HepG2 (cell line): Measurements from ENCODE around the gene MARF1. TPM values are rescaled to one million over a fixed set of nuclear protein-coding genes. Genes with fewer than 3 reads are reported as not detected.

Experiments used
- BRD4 ChIP-seq: sonication (generic); formaldehyde crosslinking; IDR thresholded peaks from 2 replicates; pipeline ENCODE4 v1.4.0; 2020; ENCODE audit warnings: missing genetic modification reagents
- HOXA5 ChIP-seq: sonication (generic); formaldehyde crosslinking; IDR thresholded peaks from 2 replicates; pipeline ENCODE4 v1.4.0; 2020; ENCODE audit warnings: missing genetic modification reagents
- KDM4B ChIP-seq: sonication (generic); formaldehyde crosslinking; IDR thresholded peaks from 2 replicates; pipeline ENCODE4 v1.4.0; 2020; ENCODE audit warnings: missing genetic modification reagents
- KDM5B ChIP-seq: sonication (generic); formaldehyde crosslinking; IDR thresholded peaks from 2 replicates; pipeline ENCODE4 v1.4.0; 2020; ENCODE audit warnings: missing genetic modification reagents, mild to moderate bottlenecking, borderline replicate concordance
- SETDB1 ChIP-seq: sonication (generic); formaldehyde crosslinking; IDR thresholded peaks from 2 replicates; pipeline ENCODE4 v1.5.1; 2020; ENCODE audit warnings: missing genetic modification reagents, mild to moderate bottlenecking, borderline replicate concordance
- ZNF3 ChIP-seq: IDR thresholded peaks from 2 replicates; pipeline ENCODE4 v1.7.0; 2017; ENCODE audit warnings: inconsistent platforms
- ZNF317 ChIP-seq: sonication (generic); formaldehyde crosslinking; IDR thresholded peaks from 2 replicates; pipeline ENCODE4 v1.5.0; 2020; ENCODE audit warnings: mild to moderate bottlenecking, missing genetic modification reagents
- ZNF816 ChIP-seq: sonication (generic); formaldehyde crosslinking; IDR thresholded peaks from 2 replicates; pipeline ENCODE4 v1.8.0; 2022; ENCODE audit warnings: missing genetic modification reagents, mild to moderate bottlenecking, borderline replicate concordance
- polyA plus RNA-seq, 8 experiments: library from polyadenylated mRNA; depleted of rRNA in 3 of 8; stranded (reverse) in 7 of 8; unstranded in 1 of 8; fragments of >200 nt; fragmentation: Illumina TruSeq in 4 of 8; extraction: Trizol in 4 of 8; gene quantifications; 2 replicates each; pipeline versions ENCODE4 v1.2.1 to v1.2.3, GENCODE V29; 2011 to 2016; ENCODE audit warnings: low read depth in 4 of 8, missing spikeins in 1 of 8, mixed read lengths in 1 of 8; ENCODE audit not compliant: insufficient read depth in 1 of 8
- total RNA-seq, 5 experiments: library from RNA; depleted of rRNA; stranded (reverse); fragments of >200 nt; fragmentation: Illumina TruSeq; extraction: Trizol; gene quantifications; 2 replicates each; pipeline ENCODE4 v1.2.3, GENCODE V29; 2016; ENCODE audit warnings: low read depth in 1 of 5
- TF ChIP-seq, protein P1 (sequence below): sonication (generic); formaldehyde crosslinking; IDR thresholded peaks from 2 replicates; pipeline ENCODE4 v1.5.0; 2020; ENCODE audit warnings: mild to moderate bottlenecking, missing genetic modification reagents, moderate library complexity
- TF ChIP-seq, protein P2 (sequence below): sonication (generic); formaldehyde crosslinking; IDR thresholded peaks from 2 replicates; pipeline ENCODE4 v1.4.0; 2020; ENCODE audit warnings: mild to moderate bottlenecking, missing genetic modification reagents
- TF ChIP-seq, protein P3 (sequence below): sonication (generic); IDR thresholded peaks from 2 replicates; pipeline ENCODE4 v1.6.1; 2016; ENCODE audit warnings: low read depth, borderline replicate concordance
- TF ChIP-seq, protein P4 (sequence below): sonication (generic); formaldehyde crosslinking; conservative IDR thresholded peaks from 2 replicates; pipeline ENCODE4 v1.8.1; 2023; ENCODE audit warnings: missing genetic modification reagents
- TF ChIP-seq, protein P5 (sequence below): sonication (generic); formaldehyde crosslinking; IDR thresholded peaks from 2 replicates; pipeline ENCODE4 v1.4.0; 2020; ENCODE audit warnings: low read depth, mild to moderate bottlenecking, missing genetic modification reagents

MARF1 gene
- total and polyA plus RNA-seq, 2 of the 13 experiments (the other 11 are each of a cell fraction or from before 2014, with no cell fraction given) = 8.7 to 20.7 TPM

DNA sequence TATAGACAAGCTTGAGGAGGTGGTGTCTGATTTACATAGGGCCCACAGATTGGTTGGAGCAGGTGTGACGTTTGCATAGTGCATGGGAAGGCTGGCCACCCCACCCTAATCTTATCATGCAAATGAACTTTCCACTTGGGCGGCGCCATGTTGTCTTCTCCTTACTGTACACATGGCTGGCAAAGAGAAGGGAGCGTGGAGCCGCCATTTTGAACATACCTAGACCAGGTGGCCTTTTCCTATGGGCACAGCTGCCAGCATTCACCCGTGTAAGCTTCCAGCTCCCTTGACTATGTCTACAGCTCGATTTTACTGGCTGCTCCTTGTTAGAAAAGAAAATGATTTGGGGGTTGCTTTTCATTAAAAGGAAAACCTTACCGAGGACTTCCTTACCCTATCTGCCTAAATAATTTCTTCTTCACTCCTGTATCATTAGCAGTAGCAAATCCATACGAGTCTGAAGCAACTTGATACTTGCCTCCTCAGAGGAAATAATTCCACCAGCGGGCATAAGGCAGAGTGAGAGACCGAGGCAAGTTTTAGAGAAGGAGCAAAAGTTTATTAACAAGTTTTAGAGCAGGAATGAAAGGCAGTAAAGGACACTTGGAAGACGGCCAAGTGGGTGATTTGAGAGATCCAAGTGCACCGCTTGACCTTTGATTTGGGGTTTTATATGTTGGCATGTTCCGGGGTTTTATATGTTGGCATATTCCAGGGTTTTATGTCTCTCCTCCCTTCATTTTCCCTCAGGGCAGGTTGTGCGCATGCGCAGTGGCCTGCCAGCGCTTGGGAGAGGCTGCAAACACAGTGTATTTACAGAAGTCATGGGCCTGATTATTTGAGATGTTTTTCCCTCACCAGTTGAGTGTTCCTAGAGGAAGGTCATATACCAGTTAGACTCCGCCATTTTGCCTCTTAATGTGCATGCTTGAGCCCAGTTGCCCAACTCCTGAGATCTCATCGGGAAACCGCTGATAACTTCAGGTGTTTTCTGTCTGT is 65.7 kb downstream of the MARF1 start (continued):
- TF ChIP-seq, protein P1, sequence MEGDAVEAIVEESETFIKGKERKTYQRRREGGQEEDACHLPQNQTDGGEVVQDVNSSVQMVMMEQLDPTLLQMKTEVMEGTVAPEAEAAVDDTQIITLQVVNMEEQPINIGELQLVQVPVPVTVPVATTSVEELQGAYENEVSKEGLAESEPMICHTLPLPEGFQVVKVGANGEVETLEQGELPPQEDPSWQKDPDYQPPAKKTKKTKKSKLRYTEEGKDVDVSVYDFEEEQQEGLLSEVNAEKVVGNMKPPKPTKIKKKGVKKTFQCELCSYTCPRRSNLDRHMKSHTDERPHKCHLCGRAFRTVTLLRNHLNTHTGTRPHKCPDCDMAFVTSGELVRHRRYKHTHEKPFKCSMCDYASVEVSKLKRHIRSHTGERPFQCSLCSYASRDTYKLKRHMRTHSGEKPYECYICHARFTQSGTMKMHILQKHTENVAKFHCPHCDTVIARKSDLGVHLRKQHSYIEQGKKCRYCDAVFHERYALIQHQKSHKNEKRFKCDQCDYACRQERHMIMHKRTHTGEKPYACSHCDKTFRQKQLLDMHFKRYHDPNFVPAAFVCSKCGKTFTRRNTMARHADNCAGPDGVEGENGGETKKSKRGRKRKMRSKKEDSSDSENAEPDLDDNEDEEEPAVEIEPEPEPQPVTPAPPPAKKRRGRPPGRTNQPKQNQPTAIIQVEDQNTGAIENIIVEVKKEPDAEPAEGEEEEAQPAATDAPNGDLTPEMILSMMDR = no peak
- TF ChIP-seq, protein P2, sequence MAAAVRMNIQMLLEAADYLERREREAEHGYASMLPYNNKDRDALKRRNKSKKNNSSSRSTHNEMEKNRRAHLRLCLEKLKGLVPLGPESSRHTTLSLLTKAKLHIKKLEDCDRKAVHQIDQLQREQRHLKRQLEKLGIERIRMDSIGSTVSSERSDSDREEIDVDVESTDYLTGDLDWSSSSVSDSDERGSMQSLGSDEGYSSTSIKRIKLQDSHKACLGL (CRISPR knock-in tag) = 0 out of 2 replicates have a peak, but pooled peaks have one; percentile 4
- 0 out of 2 replicates have a peak, but pooled peaks have one; percentile 45 for TF ChIP-seq SETDB1 (CRISPR knock-in tag)
- TF ChIP-seq ZNF816 = no peak
- TF ChIP-seq BRD4 = 0 out of 2 replicates have a peak, but pooled peaks have one; percentile 9
- TF ChIP-seq, protein P3, sequence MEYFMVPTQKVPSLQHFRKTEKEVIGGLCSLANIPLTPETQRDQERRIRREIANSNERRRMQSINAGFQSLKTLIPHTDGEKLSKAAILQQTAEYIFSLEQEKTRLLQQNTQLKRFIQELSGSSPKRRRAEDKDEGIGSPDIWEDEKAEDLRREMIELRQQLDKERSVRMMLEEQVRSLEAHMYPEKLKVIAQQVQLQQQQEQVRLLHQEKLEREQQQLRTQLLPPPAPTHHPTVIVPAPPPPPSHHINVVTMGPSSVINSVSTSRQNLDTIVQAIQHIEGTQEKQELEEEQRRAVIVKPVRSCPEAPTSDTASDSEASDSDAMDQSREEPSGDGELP = no peak
- TF ChIP-seq ZNF3 (CRISPR knock-in tag) = no peak
- TF ChIP-seq HOXA5 (CRISPR knock-in tag) = no peak
- TF ChIP-seq, protein P4, sequence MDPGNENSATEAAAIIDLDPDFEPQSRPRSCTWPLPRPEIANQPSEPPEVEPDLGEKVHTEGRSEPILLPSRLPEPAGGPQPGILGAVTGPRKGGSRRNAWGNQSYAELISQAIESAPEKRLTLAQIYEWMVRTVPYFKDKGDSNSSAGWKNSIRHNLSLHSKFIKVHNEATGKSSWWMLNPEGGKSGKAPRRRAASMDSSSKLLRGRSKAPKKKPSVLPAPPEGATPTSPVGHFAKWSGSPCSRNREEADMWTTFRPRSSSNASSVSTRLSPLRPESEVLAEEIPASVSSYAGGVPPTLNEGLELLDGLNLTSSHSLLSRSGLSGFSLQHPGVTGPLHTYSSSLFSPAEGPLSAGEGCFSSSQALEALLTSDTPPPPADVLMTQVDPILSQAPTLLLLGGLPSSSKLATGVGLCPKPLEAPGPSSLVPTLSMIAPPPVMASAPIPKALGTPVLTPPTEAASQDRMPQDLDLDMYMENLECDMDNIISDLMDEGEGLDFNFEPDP (CRISPR knock-in tag) = 0 out of 2 replicates have a peak, but pooled peaks have one; percentile 48
- TF ChIP-seq KDM5B (CRISPR knock-in tag) = 0 out of 2 replicates have a peak, but pooled peaks have one; percentile 25
- TF ChIP-seq, protein P5, sequence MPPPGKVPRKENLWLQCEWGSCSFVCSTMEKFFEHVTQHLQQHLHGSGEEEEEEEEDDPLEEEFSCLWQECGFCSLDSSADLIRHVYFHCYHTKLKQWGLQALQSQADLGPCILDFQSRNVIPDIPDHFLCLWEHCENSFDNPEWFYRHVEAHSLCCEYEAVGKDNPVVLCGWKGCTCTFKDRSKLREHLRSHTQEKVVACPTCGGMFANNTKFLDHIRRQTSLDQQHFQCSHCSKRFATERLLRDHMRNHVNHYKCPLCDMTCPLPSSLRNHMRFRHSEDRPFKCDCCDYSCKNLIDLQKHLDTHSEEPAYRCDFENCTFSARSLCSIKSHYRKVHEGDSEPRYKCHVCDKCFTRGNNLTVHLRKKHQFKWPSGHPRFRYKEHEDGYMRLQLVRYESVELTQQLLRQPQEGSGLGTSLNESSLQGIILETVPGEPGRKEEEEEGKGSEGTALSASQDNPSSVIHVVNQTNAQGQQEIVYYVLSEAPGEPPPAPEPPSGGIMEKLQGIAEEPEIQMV (CRISPR knock-in tag) = no peak
- 0 out of 2 replicates have a peak, but pooled peaks have one; percentile 16 for TF ChIP-seq ZNF317 (CRISPR knock-in tag)
- TF ChIP-seq KDM4B = no peak
